Activated CD4-positive, alpha-beta T cell treated with anti-CD3 and anti-CD28 coated beads, Interleukin-2, amount 50 U/mL, for 16 hours (primary cell): ENCODE results near the gene EIF2AK2.
A peak's percentile ranks its signal among the peaks of the same experiment; 100 is the strongest.

Experiments
- DNase-seq: peaks from one replicate; pipeline ENCODE4 v3.0.0-alpha.2; 2020

The EIF2AK2 gene

GRCh38 chr2:37168217-37168981 is 11.6 kb upstream of the EIF2AK2 start:
- peak; percentile 56 for DNase-seq

DNA sequence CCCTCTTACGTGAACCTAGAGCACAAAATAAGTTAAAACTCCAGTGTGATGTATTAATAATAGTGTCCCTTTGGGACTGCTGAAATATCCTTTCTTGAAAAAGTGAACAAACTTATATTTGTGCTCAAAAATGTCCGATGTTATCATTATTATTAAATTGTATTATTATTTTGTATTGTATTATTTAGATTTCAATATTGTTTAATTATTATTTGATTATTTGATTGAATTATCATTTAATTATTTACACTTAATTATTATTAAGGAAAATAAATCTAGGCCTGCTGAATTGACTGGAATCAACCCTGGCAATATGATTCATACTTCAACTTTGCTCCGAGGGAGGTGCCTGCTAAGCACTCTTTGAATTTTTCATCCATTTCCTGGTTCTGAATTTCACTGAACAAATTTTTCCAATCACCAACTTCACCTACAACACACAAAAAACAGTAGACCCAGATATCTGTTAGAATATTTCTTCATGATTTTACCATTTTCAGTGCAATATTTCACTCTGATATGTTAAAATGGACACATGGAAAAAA is 10.9 kb upstream of the EIF2AK2 start:
- DNase-seq = no peak

GRCh38 chr2:37164757-37165156 is 8.0 kb upstream of the EIF2AK2 start:
- no peak for DNase-seq

GRCh38 chr2:37156071-37156856 is 516 bp downstream of the EIF2AK2 start:
- no peak for DNase-seq

GRCh38 chr2:37154785-37155184 is 2.0 kb downstream of the EIF2AK2 start:
- DNase-seq = no peak

DNA sequence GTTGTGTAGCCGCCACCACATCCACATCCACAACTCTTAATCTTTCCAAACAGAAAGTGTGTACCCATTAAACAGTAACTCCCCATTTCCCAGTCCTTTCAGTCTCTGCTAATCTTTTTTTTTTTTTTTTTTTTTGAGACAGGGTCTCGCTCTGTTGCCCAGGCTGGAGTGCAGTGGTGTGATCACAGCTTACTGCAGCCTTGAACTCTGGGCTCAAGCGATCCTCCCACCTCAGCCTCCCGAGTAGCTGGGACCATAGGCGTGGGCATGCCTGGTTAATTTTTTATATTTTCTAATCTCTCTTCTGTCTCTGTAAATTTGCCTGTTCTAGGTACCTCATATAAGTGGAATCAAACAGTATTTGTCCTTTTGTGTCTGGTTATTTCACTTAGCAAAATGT is 3.6 kb downstream of the EIF2AK2 start:
- no peak for DNase-seq

DNA sequence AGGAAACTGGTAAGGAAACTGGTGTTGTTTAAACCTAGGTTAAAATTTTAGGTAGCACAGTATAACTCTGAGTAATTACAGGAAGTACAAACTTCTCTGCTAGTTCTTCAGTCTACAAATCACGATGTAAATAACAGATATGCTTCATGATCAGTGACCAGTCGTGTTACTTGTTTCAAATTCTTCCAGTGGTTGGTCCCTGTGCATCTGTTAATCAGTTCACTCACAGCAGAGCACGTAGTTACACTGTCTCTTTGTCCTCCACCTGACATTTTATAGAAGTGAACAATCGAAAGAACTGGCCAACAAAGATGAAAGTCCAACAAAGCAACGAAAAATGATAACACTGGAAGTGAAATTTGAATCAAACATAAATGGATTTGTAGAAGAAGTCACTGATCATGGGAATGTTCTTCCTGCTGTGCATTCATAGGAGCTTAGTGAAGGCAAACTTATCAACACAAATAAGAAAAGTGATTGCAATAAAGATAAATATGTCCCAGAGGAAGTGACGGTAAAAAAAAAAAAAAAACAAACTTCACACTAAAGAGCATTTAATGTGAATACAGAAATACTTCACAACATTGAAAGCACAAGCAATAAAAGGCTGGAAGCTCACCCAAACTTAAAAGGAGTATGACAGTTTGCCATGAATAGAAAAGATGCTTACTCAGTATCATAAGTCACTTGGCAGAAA is 7.0 kb downstream of the EIF2AK2 start:
- DNase-seq = peak; percentile 57

DNA sequence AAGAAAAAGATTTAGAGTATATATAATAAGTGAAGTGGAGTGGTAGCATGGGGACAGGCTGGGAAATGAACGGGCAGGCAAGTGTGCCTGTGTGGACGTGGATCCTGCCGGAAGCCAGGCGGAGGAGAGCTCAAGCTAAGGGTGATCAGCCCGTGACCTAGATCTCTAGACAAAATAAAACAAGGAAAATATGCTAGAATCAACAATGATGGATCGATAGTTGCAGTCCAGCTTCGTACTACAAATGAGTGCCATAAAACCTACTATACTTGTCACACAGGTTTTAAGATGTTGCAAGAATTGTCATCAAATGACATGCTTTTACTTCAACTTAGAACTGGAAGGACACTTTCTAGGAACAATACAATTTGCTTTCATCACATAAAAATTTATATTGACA is 8.5 kb downstream of the EIF2AK2 start:
- DNase-seq = no peak

GRCh38 chr2:37146062-37146461 is 10.7 kb downstream of the EIF2AK2 start:
- DNase-seq = no peak

GRCh38 chr2:37143974-37144373 is 12.8 kb downstream of the EIF2AK2 start:
- DNase-seq = no peak

DNA sequence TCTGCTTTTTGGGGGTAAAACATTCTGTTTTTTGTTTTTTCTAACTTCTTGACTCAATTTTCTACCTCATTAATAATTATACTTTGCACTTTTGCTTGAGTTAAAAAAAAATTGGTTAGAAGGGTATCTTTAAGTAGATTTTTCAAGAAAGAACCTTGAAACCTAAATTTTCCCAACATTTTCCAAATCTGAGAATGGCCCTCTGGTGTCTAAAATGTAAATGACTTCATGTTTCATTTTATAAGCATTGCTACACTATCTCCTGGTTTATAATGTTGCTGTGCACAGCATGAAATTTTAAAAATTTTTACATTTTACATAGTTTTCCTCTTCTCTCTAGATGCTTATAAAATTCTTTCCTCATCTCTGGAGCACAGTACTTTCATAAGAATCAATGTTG is 14.2 kb downstream of the EIF2AK2 start:
- no peak for DNase-seq

- no peak for DNase-seq
Measured at GRCh38 chr2:37132914-37133313, 23.9 kb downstream of the EIF2AK2 start.

DNA sequence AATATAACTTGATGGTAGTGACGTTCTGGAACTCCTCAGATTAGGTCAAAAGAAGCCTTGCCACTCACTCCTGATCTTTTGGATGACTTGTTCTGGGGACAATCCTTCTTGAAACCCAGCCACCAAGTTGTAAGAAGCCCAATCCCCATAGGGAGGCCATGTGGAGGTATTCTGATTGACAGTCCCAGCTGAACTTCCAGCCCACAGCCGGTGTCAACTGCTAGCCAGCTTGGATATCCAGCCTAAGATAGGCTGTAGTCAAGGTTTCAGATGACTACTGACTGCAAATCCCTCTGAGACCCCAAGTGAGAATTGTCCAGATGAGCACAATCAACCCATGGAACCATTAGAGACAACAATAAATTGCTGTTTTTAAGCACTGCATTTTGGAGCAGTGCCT is 31.4 kb downstream of the EIF2AK2 start:
- DNase-seq = no peak

GRCh38 chr2:37119157-37119556 is 37.6 kb downstream of the EIF2AK2 start:
- DNase-seq = no peak

DNA sequence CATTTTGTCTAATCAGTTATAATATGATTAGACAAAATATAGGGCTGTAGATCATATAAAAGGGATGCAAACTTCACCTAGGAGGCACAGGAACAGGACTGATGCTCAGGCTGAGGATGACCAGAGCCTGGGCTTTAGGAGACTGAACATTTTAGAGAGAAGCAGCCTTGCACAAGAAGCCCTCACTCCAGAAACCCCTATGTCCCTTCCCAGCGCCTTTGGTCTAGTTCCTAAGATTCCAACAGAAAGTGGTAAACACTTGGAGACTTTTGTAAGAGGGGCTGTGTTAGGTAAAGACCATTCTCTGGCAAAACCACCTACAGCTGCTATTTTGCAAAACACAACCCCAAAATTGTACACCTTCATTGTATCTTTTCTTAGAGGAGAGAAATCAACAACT is 39.2 kb downstream of the EIF2AK2 start:
- DNase-seq = no peak

DNA sequence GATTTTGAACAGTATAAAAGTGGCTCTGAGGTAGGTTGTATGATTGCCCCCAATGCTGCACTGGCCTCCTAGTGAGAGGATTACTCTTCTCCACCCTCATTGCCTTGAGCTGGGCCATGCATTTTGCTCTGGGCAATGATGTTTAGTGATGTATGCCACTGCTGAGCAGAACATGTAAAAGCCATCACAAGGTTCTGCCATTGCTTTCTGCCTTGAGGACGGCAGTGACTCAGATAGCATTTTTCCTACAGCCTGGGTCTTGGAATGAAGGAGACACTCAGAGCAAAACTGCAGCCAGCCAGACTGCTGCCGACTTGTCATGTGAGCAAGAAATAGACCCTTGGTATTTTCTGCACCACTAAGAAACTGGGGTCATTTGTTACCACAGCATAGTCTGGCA is 44.8 kb downstream of the EIF2AK2 start:
- no peak for DNase-seq

GRCh38 chr2:37110306-37111212 is 46.2 kb downstream of the EIF2AK2 start:
- no peak for DNase-seq

GRCh38 chr2:37109523-37109922 is 47.3 kb downstream of the EIF2AK2 start:
- no peak for DNase-seq

GRCh38 chr2:37105150-37105549 is 51.6 kb downstream of the EIF2AK2 start:
- no peak for DNase-seq

DNA sequence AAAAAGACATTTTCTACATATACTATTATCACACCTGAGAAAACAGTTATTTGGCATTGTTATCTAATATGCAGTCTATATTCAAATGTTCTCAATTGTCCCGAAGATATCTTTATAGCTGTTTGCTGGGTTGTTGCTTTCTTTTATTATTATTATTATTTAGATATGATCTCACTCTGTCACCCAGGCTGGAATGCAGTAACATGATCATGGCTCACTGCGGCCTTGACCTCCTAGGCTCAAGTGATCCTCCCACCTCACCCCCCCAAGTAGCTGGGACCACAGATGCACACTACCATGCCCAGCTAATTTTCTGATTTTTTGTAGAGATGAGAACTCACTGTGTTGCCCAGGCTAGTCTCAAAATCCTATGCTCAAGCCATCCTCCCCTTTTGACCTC is 52.6 kb downstream of the EIF2AK2 start:
- no peak for DNase-seq

DNA sequence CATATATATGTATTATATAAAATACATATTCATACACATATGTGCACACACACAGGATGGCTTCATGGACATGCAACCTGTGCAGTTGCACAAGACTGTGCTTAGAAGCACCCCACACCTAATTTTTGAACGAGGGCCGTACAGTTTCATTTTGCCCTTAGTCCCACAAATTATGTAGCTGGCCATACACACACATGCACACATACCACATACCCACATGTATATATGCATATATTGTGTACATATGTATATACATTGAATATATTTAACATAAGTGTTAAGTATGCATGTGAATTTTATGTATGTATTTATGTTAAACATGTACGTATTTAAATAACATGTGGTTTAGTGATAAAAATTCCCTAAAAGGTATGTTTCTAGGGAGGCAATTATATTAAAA is 54.2 kb downstream of the EIF2AK2 start:
- DNase-seq = no peak

DNA sequence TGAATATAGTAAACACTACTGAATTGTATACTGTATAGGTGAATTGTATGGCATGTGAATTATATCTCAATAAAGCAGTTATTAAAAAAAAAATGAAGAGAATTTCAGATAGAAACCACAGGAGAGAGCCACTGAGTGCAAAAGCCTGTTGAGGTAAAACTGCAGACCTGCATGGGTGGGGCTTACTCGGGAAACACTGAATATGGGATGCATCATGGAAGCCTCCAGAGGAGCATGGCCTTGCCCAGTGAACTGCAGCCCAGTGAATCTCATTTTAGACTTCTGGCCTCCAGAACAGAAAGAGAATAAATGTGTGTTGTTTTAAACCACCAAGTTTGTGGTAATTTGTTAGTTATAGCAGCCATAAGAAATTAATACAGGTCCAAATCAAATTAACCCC is 56.7 kb downstream of the EIF2AK2 start:
- DNase-seq = no peak
